SK-N-SH (cell line): ENCODE results near the gene CBX1. TPM values are rescaled to one million over a fixed set of nuclear protein-coding genes. Genes with fewer than 3 reads are reported as not detected.

Source experiments
- CTCF ChIA-PET: fragments of 300-600, 350-600 bp; formaldehyde crosslinking; extraction: SDS; loops from one replicate; lab custom pipeline; 2021; lab: Yijun Ruan, JAX
- POLR2A ChIA-PET: fragments of 350-600 bp; sonication (Branson Sonifier 250); formaldehyde crosslinking; extraction: SDS; loops from one replicate; lab custom pipeline; 2020; ENCODE audit warnings: antibody characterized with exemption, inconsistent platforms; lab: Yijun Ruan, JAX
- DNase-seq: peaks from one replicate; pipeline ENCODE4 v3.0.0; 2012
- H2AFZ ChIP-seq: fragments of 200-600 bp; sonication (generic); 2 replicates; pipeline ENCODE4 v1.8.1; 2016; ENCODE audit warnings: antibody characterized with exemption, mild to moderate bottlenecking, low read depth
- H3F3A ChIP-seq: fragments of 200-600 bp; sonication (generic); replicated peaks from 2 replicates; pipeline ENCODE3; 2016; ENCODE audit warnings: antibody characterized with exemption, mild to moderate bottlenecking; ENCODE audit not compliant: insufficient read depth
- H3K27ac ChIP-seq, 2 experiments: fragments of 200-500 bp in 1 of 2; fragments of 200-600 bp in 1 of 2; sonication (Bioruptor generic) in 1 of 2; sonication (generic), shearing (Covaris generic) in 1 of 2; 2 replicates each; pipeline versions ENCODE4 v1.5.1 to v1.6.1; 2014 to 2016; ENCODE audit warnings: low read depth in 2 of 2, inconsistent platforms in 1 of 2, low read length in 1 of 2, mild to moderate bottlenecking in 1 of 2, mixed read lengths in 1 of 2
- H3K27me3 ChIP-seq: fragments of 200-600 bp; sonication (generic), shearing (Covaris generic); 2 replicates; pipeline ENCODE4 v1.6.1; 2016; ENCODE audit warnings: mixed run types; ENCODE audit not compliant: insufficient read depth
- H3K36me3 ChIP-seq, 2 experiments: fragments of 200-500 bp in 1 of 2; fragments of 200-600 bp in 1 of 2; sonication (Bioruptor generic) in 1 of 2; sonication (generic) in 1 of 2; replicated peaks in 1 of 2; 2 replicates each; pipeline versions ENCODE3 to v1.5.1; 2014 to 2016; ENCODE audit warnings: low read length in 1 of 2, mild to moderate bottlenecking in 1 of 2; ENCODE audit not compliant: insufficient read depth in 2 of 2, control insufficient read depth in 1 of 2
- H3K4me1 ChIP-seq, 2 experiments: fragments of 200-500 bp in 1 of 2; fragments of 200-600 bp in 1 of 2; sonication (Bioruptor generic) in 1 of 2; sonication (generic), shearing (Covaris generic) in 1 of 2; 2 replicates each; pipeline versions ENCODE4 v1.5.1 to v1.6.1; 2014 to 2016; ENCODE audit warnings: low read depth in 1 of 2, low read length in 1 of 2, mixed run types in 1 of 2; ENCODE audit not compliant: insufficient read depth in 2 of 2, control insufficient read depth in 1 of 2
- H3K4me2 ChIP-seq: fragments of 200-600 bp; sonication (generic), shearing (Covaris generic); 2 replicates; pipeline ENCODE4 v1.6.1; 2017; ENCODE audit warnings: mixed run types
- H3K4me3 ChIP-seq, 2 experiments: fragments of 200-500 bp in 1 of 2; fragments of 200-600 bp in 1 of 2; sonication (Bioruptor generic) in 1 of 2; sonication (generic), shearing (Covaris generic) in 1 of 2; 2 replicates each; pipeline versions ENCODE4 v1.5.1 to v1.8.1; 2014 to 2016; ENCODE audit warnings: low read depth in 2 of 2, inconsistent platforms in 1 of 2, low read length in 1 of 2, mild to moderate bottlenecking in 1 of 2, mixed read lengths in 1 of 2, moderate library complexity in 1 of 2
- H3K79me2 ChIP-seq: fragments of 200-600 bp; sonication (generic); 2 replicates; pipeline ENCODE4 v1.8.1; 2017; ENCODE audit warnings: mild to moderate bottlenecking; ENCODE audit not compliant: insufficient read depth
- H3K9ac ChIP-seq: fragments of 200-600 bp; sonication (generic); 2 replicates; pipeline ENCODE4 v1.6.1; 2017; ENCODE audit warnings: mixed run types
- H3K9me2 ChIP-seq: fragments of 200-600 bp; sonication (generic); 2 replicates; pipeline ENCODE4 v1.6.1; 2017; ENCODE audit warnings: mixed run types
- H3K9me3 ChIP-seq: fragments of 200-600 bp; sonication (generic); 2 replicates; pipeline ENCODE4 v1.6.1; 2017; ENCODE audit warnings: mixed run types, mild to moderate bottlenecking, moderate library complexity
- H4K20me1 ChIP-seq: fragments of 200-600 bp; sonication (generic); 2 replicates; pipeline ENCODE4 v1.6.1; 2017; ENCODE audit warnings: mild to moderate bottlenecking, mixed run types; ENCODE audit not compliant: insufficient read depth
- CTCF ChIP-seq: fragments of 200-600 bp; sonication (generic); IDR thresholded peaks from 2 replicates; pipeline ENCODE4 v1.6.1; 2017; ENCODE audit warnings: antibody characterized with exemption, mild to moderate bottlenecking, moderate library complexity
- GATA2 ChIP-seq: sonication (generic); formaldehyde crosslinking; IDR thresholded peaks from 2 replicates; pipeline ENCODE4 v1.5.0; 2020; ENCODE audit warnings: mild to moderate bottlenecking, missing genetic modification reagents
- MAX ChIP-seq: IDR thresholded peaks from 2 replicates; pipeline ENCODE4 v1.4.0; 2012; ENCODE audit warnings: low read depth
- MEF2A ChIP-seq: IDR thresholded peaks from 2 replicates; pipeline ENCODE4 v1.4.0; 2012; ENCODE audit warnings: low read depth, borderline replicate concordance
- NFIC ChIP-seq: IDR thresholded peaks from 2 replicates; pipeline ENCODE4 v1.4.0; 2012; ENCODE audit warnings: borderline replicate concordance
- PBX3 ChIP-seq: IDR thresholded peaks from 2 replicates; pipeline ENCODE4; 2012
- POLR2AphosphoS5 ChIP-seq: IDR thresholded peaks from 2 replicates; pipeline ENCODE4 v1.6.1; 2012; ENCODE audit warnings: low read depth, low read length
- RCOR1 ChIP-seq: fragments of 150-350 bp; IDR thresholded peaks from 2 replicates; pipeline ENCODE4 v1.6.1; 2017; ENCODE audit warnings: antibody characterized with exemption, low read length
- RFX5 ChIP-seq: IDR thresholded peaks from 2 replicates; pipeline ENCODE4 v1.6.1; 2012; ENCODE audit warnings: mild to moderate bottlenecking, improper control_type of control experiment, low read length
- RXRA ChIP-seq: IDR thresholded peaks from 2 replicates; pipeline ENCODE4 v1.4.0; 2012; ENCODE audit warnings: low read depth, mild to moderate bottlenecking, borderline replicate concordance
- TAF1 ChIP-seq: IDR thresholded peaks from 2 replicates; pipeline ENCODE4 v1.6.1; 2012; ENCODE audit warnings: low read depth, mild to moderate bottlenecking, low read length, moderate library complexity, borderline replicate concordance
- TCF12 ChIP-seq: IDR thresholded peaks from 2 replicates; pipeline ENCODE4 v1.4.0; 2012
- USF1 ChIP-seq: IDR thresholded peaks from 2 replicates; pipeline ENCODE4 v1.4.0; 2012; ENCODE audit warnings: low read depth, borderline replicate concordance
- USF2 ChIP-seq: fragments of 150-350 bp; IDR thresholded peaks from 2 replicates; pipeline ENCODE4 v1.6.1; 2017; ENCODE audit warnings: antibody characterized with exemption, low read length, low read depth, borderline replicate concordance
- ZBTB33 ChIP-seq: IDR thresholded peaks from 2 replicates; pipeline ENCODE4 v1.4.0; 2012; ENCODE audit warnings: low read depth, borderline replicate concordance
- WGBS: methylation state at CpG from one replicate; pipeline ENCODE4 v1.1.6; 2017; ENCODE audit warnings: low lambda C conversion rate; 5-methylcytosine and 5-hydroxymethylcytosine counted together
- polyA plus RNA-seq, 3 experiments: library from polyadenylated mRNA; depleted of rRNA; stranded (reverse); fragments of >200 nt; gene quantifications; 2 replicates each; pipeline ENCODE4 v1.2.3, GENCODE V29; 2012

CBX1 gene
- polyA plus RNA-seq, 1 of the 3 experiments (the other 2 are of a cell fraction) = 102 TPM

GRCh38 chr17:48060249-48060648 is 41.0 kb downstream of the CBX1 start:
- POLR2A ChIA-PET = interaction anchor here (2.5 kb wide), 1 partner anchor 8 kb away, joined by 7 read pairs; no protein-coding TSS in a partner anchor
- CTCF ChIA-PET = interaction anchor here (0.9 to 44.3 kb wide), 5 partner anchors 12 to 38 kb away, joined by 3 to 1200 read pairs (median 7); partner anchors contain the start of genes COPZ2 and NFE2L1
- TF ChIP-seq MEF2A = no peak
- TF ChIP-seq GATA2 (CRISPR knock-in tag) = no peak
- no peak for TF ChIP-seq MAX
- TF ChIP-seq USF2 = no peak
- no peak for TF ChIP-seq RXRA
- no peak for TF ChIP-seq USF1
- TF ChIP-seq CTCF = no peak
- TF ChIP-seq NFIC = no peak
- TF ChIP-seq ZBTB33 = no peak
- no peak for TF ChIP-seq RFX5
- no peak for TF ChIP-seq TAF1
- no peak for TF ChIP-seq POLR2AphosphoS5
- no peak for TF ChIP-seq RCOR1
- TF ChIP-seq TCF12 = no peak
- TF ChIP-seq PBX3 = no peak
- peaks cover 4 to 14% of the 10 kb centered on the region in 2 experiments; a peak in 3 of 4 replicates for H3K4me1 ChIP-seq
- H3K79me2 ChIP-seq = peaks cover 41% of the 10 kb centered on the region; the same call in 1 of the 2 replicates
- no peak overlapping the region for H3K27ac ChIP-seq
- no peak for DNase-seq
- no peaks in the 10 kb centered on the region for H3K9me3 ChIP-seq
- 94% methylated on average over 7 of the region's 7 CpGs for WGBS
- no peak overlapping the region for H3K4me2 ChIP-seq
- H3F3A ChIP-seq = peaks cover 32% of the 10 kb centered on the region
- no peak overlapping the region for H3K9ac ChIP-seq
- H3K27me3 ChIP-seq = no peaks in the 10 kb centered on the region
- H3K4me3 ChIP-seq = no peak overlapping the region
- peaks cover 59 to 88% of the 10 kb centered on the region in 2 experiments for H3K36me3 ChIP-seq
- no peaks in the 10 kb centered on the region for H3K9me2 ChIP-seq
- peaks cover 25% of the 10 kb centered on the region for H4K20me1 ChIP-seq
- no peak overlapping the region for H2AFZ ChIP-seq
